Measurements from ENCODE around the gene CALD1.

Gene CALD1

GRCh38 chr7:134993877-134994456, 214.5 kb downstream of the CALD1 start:
- no peak overlapping the region for H3K27ac Mint-ChIP-seq (ENCODE audit: low read depth)
- ATAC-seq (replicated peaks; ENCODE audit: extremely low read depth, poor library complexity, severe bottlenecking), result no peak
- DNase-seq (ENCODE audit: low spot score in 2 of 2), result no peak
- peak overlapping the region; percentile 1 for H3K4me3 Mint-ChIP-seq
- no peaks in the 10 kb centered on the region for H3K27me3 Mint-ChIP-seq
- H3K9me3 Mint-ChIP-seq, result no peaks in the 10 kb centered on the region
- peaks cover 17% of the 10 kb centered on the region for H3K36me3 Mint-ChIP-seq (ENCODE audit: insufficient read depth)
- peaks cover 45% of the 10 kb centered on the region for H3K4me1 Mint-ChIP-seq

- Mint-ChIP-seq H3K4me1 (peaks cover 37% of the 10 kb centered on the region), H3K27me3 (no peaks in the 10 kb centered on the region), H3K36me3 (ENCODE audit: insufficient read depth) (peaks cover 15% of the 10 kb centered on the region), H3K27ac (ENCODE audit: low read depth) (no peak overlapping the region), H3K9me3 (no peaks in the 10 kb centered on the region), H3K4me3 (peak overlapping the region; percentile 17)
- DNase-seq (ENCODE audit: low spot score in 2 of 2) (no peak), ATAC-seq (replicated peaks; ENCODE audit: extremely low read depth, poor library complexity, severe bottlenecking) (peak; percentile 57)
These were observed 216.0 kb downstream of the CALD1 start for GRCh38 chr7:134995239-134996096.

DNA sequence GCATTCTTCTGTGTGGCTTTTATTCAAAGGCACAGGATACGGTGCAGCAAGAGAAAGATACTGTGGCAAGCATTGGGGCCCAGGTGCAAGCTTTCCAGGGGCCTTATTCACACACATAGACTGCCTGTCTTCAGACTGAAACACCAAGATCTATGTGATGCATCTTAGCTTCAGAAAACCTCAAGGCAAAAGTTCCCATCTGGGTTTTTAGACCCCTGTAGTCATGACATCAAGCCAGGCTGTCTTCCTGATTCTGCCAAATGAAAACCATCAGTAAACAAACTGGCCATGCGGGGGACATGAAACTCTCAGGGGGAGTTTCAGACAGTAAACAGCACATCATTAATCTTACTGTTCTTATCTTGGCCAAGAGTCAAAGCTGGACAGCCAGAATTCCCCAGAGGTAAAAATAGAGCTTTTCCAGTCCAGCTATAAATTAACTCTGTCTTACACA, 216.7 kb downstream of the CALD1 start:
- Mint-ChIP-seq H3K9me3 (no peaks in the 10 kb centered on the region), H3K4me3 (no peak overlapping the region), H3K4me1 (peaks cover 31% of the 10 kb centered on the region), H3K36me3 (ENCODE audit: insufficient read depth) (peaks cover 10% of the 10 kb centered on the region), H3K27ac (ENCODE audit: low read depth) (no peak overlapping the region), H3K27me3 (no peaks in the 10 kb centered on the region)
- ATAC-seq (replicated peaks; ENCODE audit: extremely low read depth, poor library complexity, severe bottlenecking) (no peak), DNase-seq (ENCODE audit: low spot score in 2 of 2) (no peak)

- H3K4me3 Mint-ChIP-seq, result no peak overlapping the region
- peaks cover 10% of the 10 kb centered on the region for H3K36me3 Mint-ChIP-seq (ENCODE audit: insufficient read depth)
- ATAC-seq (replicated peaks; ENCODE audit: extremely low read depth, poor library complexity, severe bottlenecking) (no peak), DNase-seq (ENCODE audit: low spot score in 2 of 2) (no peak)
- peaks cover 21% of the 10 kb centered on the region for H3K4me1 Mint-ChIP-seq
- no peak overlapping the region for H3K27ac Mint-ChIP-seq (ENCODE audit: low read depth)
- no peaks in the 10 kb centered on the region for H3K9me3 Mint-ChIP-seq
- no peaks in the 10 kb centered on the region for H3K27me3 Mint-ChIP-seq
These were observed 217.9 kb downstream of the CALD1 start for GRCh38 chr7:134997214-134997885.

DNA sequence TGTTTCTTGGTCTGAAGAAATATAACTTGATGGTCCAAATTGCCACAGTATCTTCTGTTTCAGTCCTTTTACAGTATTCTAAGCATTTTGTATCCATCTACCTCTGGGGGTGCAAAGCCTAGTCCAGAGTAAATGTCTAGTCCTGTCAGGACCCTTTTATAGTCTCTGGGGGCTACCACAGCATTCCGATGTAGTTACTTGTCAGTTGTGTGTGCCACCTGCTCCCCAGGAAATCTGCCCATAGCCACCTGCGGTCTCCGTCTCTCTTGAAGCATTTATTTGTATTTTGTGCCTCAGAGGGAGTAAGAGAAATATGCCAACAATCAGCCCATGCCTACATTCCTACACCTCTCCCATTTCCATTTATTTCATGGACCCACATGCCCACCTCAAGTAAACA, 219.7 kb downstream of the CALD1 start:
- H3K4me1 Mint-ChIP-seq, result peaks cover 12% of the 10 kb centered on the region
- peaks cover 7% of the 10 kb centered on the region for H3K36me3 Mint-ChIP-seq (ENCODE audit: insufficient read depth)
- ATAC-seq (replicated peaks; ENCODE audit: extremely low read depth, poor library complexity, severe bottlenecking), result no peak
- H3K4me3 Mint-ChIP-seq, result no peak overlapping the region
- no peaks in the 10 kb centered on the region for H3K9me3 Mint-ChIP-seq
- DNase-seq (ENCODE audit: low spot score in 2 of 2), result no peak
- no peak overlapping the region for H3K27ac Mint-ChIP-seq (ENCODE audit: low read depth)
- H3K27me3 Mint-ChIP-seq, result no peaks in the 10 kb centered on the region

DNA sequence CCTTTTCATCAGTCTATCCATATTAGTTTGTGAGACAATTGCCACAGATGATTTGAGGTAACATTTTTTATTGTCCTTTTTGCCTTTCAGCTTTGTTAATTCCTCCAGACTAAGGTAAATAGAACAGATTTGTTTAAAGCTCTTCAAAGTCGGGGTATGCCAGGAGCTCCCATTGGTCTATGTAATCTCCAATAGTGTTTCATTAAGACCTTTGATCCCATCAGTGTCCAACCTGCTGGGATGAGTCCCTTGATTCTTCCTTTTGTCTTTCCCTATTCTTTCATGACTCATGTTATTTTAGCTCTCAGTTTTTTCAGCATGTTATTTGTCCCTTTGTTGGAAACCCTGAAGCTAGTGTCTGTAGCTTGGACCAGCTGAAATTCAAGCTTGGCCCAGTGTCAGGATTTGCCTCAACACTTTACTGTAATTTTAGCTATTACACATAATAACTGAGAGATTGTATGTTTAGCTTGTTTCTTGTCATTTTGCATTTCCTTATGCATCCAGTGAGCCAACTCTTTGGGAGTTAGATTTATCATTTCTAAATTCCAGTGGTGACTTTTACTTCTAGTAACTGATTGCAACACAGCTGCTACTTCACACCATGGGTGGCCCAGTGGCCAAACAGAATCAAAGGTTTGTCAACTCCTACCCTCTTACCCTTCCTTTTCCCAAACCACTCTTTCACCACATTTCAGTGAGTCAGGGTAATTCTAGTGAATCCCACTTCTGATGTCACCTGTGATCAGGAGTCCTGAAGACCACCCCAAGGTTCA, 222.1 kb downstream of the CALD1 start:
- peaks cover 3% of the 10 kb centered on the region for H3K27me3 Mint-ChIP-seq
- no peak overlapping the region for H3K4me3 Mint-ChIP-seq
- DNase-seq (ENCODE audit: low spot score in 2 of 2), result no peak
- no peaks in the 10 kb centered on the region for H3K9me3 Mint-ChIP-seq
- H3K36me3 Mint-ChIP-seq (ENCODE audit: insufficient read depth), result no peaks in the 10 kb centered on the region
- H3K27ac Mint-ChIP-seq (ENCODE audit: low read depth), result no peak overlapping the region
- no peaks in the 10 kb centered on the region for H3K4me1 Mint-ChIP-seq
- no peak for ATAC-seq (replicated peaks; ENCODE audit: extremely low read depth, poor library complexity, severe bottlenecking)

DNA sequence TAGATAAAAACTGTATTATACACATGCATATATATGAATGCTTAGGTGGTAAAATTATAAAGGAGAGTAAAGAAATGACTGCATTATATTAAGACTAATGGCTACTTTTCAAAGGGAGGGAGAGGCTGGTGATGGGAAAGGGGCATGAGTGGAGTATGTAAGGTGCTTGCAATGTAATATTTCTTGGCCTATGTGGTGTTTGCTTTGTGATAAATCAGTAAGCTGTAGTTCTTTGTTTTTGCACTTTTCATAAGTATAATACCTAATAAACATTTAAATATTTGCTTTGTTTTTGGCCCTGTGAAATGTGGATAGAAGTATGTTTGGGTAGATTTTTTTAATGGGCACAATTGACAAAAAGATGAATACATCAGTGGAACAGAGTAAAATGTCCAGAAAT, 232.8 kb downstream of the CALD1 start:
- H3K27ac Mint-ChIP-seq (ENCODE audit: low read depth), result no peak overlapping the region
- H3K9me3 Mint-ChIP-seq, result no peaks in the 10 kb centered on the region
- ATAC-seq (replicated peaks; ENCODE audit: extremely low read depth, poor library complexity, severe bottlenecking) (no peak), DNase-seq (ENCODE audit: low spot score in 2 of 2) (no peak)
- H3K4me1 Mint-ChIP-seq, result no peaks in the 10 kb centered on the region
- no peak overlapping the region for H3K4me3 Mint-ChIP-seq
- H3K36me3 Mint-ChIP-seq (ENCODE audit: insufficient read depth), result no peaks in the 10 kb centered on the region
- H3K27me3 Mint-ChIP-seq, result no peaks in the 10 kb centered on the region

Data from central memory CD8-positive, alpha-beta T cell (primary cell).